ENCODE measurements around the gene LRRC27. TPM values are rescaled to one million over a fixed set of nuclear protein-coding genes. Genes with fewer than 3 reads are reported as not detected.

LRRC27 gene
- total RNA-seq, 1 donor, result 12.0 TPM

Other genes with a start within 250 kb of the LRRC27 start
- gene DPYSL4, start 145.2 kb upstream of the LRRC27 start, total RNA-seq (ENCODE audit: low replicate concordance), result 0.18 and 4.2 TPM in 2 replicates
- 6.7 and 8.4 TPM in 2 replicates for gene STK32C, start 24.2 kb upstream of the LRRC27 start, total RNA-seq (ENCODE audit: low replicate concordance)
- gene PWWP2B, start 65.0 kb downstream of the LRRC27 start, total RNA-seq (ENCODE audit: low replicate concordance), result 6.1 and 7.2 TPM in 2 replicates
- 13.1 and 36.8 TPM in 2 replicates for gene INPP5A, start 205.6 kb downstream of the LRRC27 start, total RNA-seq (ENCODE audit: low replicate concordance)